ENCODE results near the gene CKAP4.

The CKAP4 gene

GRCh38 chr12:106219043-106219442 is 28.8 kb downstream of the CKAP4 start:
- Histone ChIP-seq H3K4me1 (ENCODE audit: control insufficient read depth, low read length) (no peaks in the 10 kb centered on the region), H3K27me3 (ENCODE audit: control insufficient read depth, low read length) (no peaks in the 10 kb centered on the region), H3K4me3 (ENCODE audit: low read length) (no peak overlapping the region), H3K4me2 (ENCODE audit: low read length) (no peak overlapping the region), H3K36me3 (ENCODE audit: control insufficient read depth, low read length) (no peaks in the 10 kb centered on the region), H3K27ac (ENCODE audit: low read depth, low read length) (no peak overlapping the region), H3K9me2 (replicated peaks; ENCODE audit: control insufficient read depth, low read length) (no peaks in the 10 kb centered on the region), H3K79me2 (ENCODE audit: control insufficient read depth, low read length) (no peaks in the 10 kb centered on the region), H4K20me1 (ENCODE audit: control insufficient read depth, insufficient read depth, low read depth, low read length) (no peaks in the 10 kb centered on the region), H3K9me3 (ENCODE audit: control insufficient read depth, insufficient read depth, low read length) (peaks cover 5% of the 10 kb centered on the region; the same call in 1 of the 2 replicates), H3F3A (ENCODE audit: control insufficient read depth, insufficient read depth) (no peaks in the 10 kb centered on the region)
- no peak for TF ChIP-seq CTCF (IDR thresholded peaks at IDR 0.05; ENCODE audit: low read depth, low read length, poor library complexity, severe bottlenecking)
- TF ChIP-seq EZH2phosphoT487 (IDR thresholded peaks at IDR 0.05; ENCODE audit: borderline replicate concordance, low read length), result no peak

GRCh38 chr12:106217706-106218105 is 30.1 kb downstream of the CKAP4 start:
- Histone ChIP-seq H3K4me2 (ENCODE audit: low read length) (no peak overlapping the region), H3K9me2 (replicated peaks; ENCODE audit: control insufficient read depth, low read length) (no peaks in the 10 kb centered on the region), H3F3A (ENCODE audit: control insufficient read depth, insufficient read depth) (no peaks in the 10 kb centered on the region), H3K79me2 (ENCODE audit: control insufficient read depth, low read length) (no peaks in the 10 kb centered on the region), H3K4me1 (ENCODE audit: control insufficient read depth, low read length) (no peaks in the 10 kb centered on the region), H3K4me3 (ENCODE audit: low read length) (no peak overlapping the region), H4K20me1 (ENCODE audit: control insufficient read depth, insufficient read depth, low read depth, low read length) (no peaks in the 10 kb centered on the region), H3K27me3 (ENCODE audit: control insufficient read depth, low read length) (no peaks in the 10 kb centered on the region), H3K9me3 (ENCODE audit: control insufficient read depth, insufficient read depth, low read length) (peaks cover 5% of the 10 kb centered on the region; the same call in 1 of the 2 replicates), H3K36me3 (ENCODE audit: control insufficient read depth, low read length) (no peaks in the 10 kb centered on the region), H3K27ac (ENCODE audit: low read depth, low read length) (no peak overlapping the region)
- TF ChIP-seq EZH2phosphoT487 (IDR thresholded peaks at IDR 0.05; ENCODE audit: borderline replicate concordance, low read length), result no peak
- no peak for TF ChIP-seq CTCF (IDR thresholded peaks at IDR 0.05; ENCODE audit: low read depth, low read length, poor library complexity, severe bottlenecking)

- Histone ChIP-seq H3K9me2 (replicated peaks; ENCODE audit: control insufficient read depth, low read length) (no peaks in the 10 kb centered on the region), H3K79me2 (ENCODE audit: control insufficient read depth, low read length) (no peaks in the 10 kb centered on the region), H3F3A (ENCODE audit: control insufficient read depth, insufficient read depth) (no peaks in the 10 kb centered on the region), H3K27ac (ENCODE audit: low read depth, low read length) (no peak overlapping the region), H3K4me2 (ENCODE audit: low read length) (no peak overlapping the region), H4K20me1 (ENCODE audit: control insufficient read depth, insufficient read depth, low read depth, low read length) (no peaks in the 10 kb centered on the region), H3K9me3 (ENCODE audit: control insufficient read depth, insufficient read depth, low read length) (peaks cover 5% of the 10 kb centered on the region; the same call in 1 of the 2 replicates), H3K4me3 (ENCODE audit: low read length) (no peak overlapping the region), H3K36me3 (ENCODE audit: control insufficient read depth, low read length) (no peaks in the 10 kb centered on the region), H3K4me1 (ENCODE audit: control insufficient read depth, low read length) (no peaks in the 10 kb centered on the region), H3K27me3 (ENCODE audit: control insufficient read depth, low read length) (no peaks in the 10 kb centered on the region; the same call in 1 of the 2 replicates)
- no peak for TF ChIP-seq CTCF (IDR thresholded peaks at IDR 0.05; ENCODE audit: low read depth, low read length, poor library complexity, severe bottlenecking)
- no peak for TF ChIP-seq EZH2phosphoT487 (IDR thresholded peaks at IDR 0.05; ENCODE audit: borderline replicate concordance, low read length)
Observed at GRCh38 chr12:106214571-106214970, 33.2 kb downstream of the CKAP4 start.

Data from DOHH2 (cell line).